HepG2 (cell line): Measurements from ENCODE around the gene HMCN1. TPM values are rescaled to one million over a fixed set of nuclear protein-coding genes. Genes with fewer than 3 reads are reported as not detected.

Source experiments
- ATAC-seq: fragments of 200-7000 bp; cut with Tn5 transposase; 3 replicates; pipeline ENCODE4 v1.9.1; 2020; ENCODE audit warnings: mild to moderate bottlenecking, moderate library complexity
- BruUV-seq: library from RNA; stranded (reverse); fragments of 400-500 nt; replicated peaks from 2 replicates; lab custom pipeline; 2021; lab: Mats Ljungman, UMichigan
- CTCF ChIA-PET: fragments of 300-600 bp; formaldehyde crosslinking; extraction: SDS; loops from one replicate; lab custom pipeline; 2021; ENCODE audit warnings: low total read pairs, inconsistent platforms, low intra/inter-chr PET ratio; lab: Yijun Ruan, JAX
- POLR2A ChIA-PET: fragments of 350-600 bp; sonication (Branson Sonifier 250); formaldehyde crosslinking; loops from one replicate; lab custom pipeline; 2020; ENCODE audit warnings: antibody characterized with exemption, inconsistent platforms; lab: Yijun Ruan, JAX
- DNase-seq: peaks from one replicate; pipeline ENCODE4 v3.0.0-alpha.2; 2015; ENCODE audit warnings: low spot score
- FAIRE-seq: peaks from 3 replicates; lab custom pipeline; 2011; peaks lifted over from hg19 to GRCh38; lab: Jason Lieb, UNC
- H2AFZ ChIP-seq: one replicate; pipeline ENCODE4 v1.6.1; 2011; ENCODE audit warnings: low read length, inconsistent platforms
- H3K27ac ChIP-seq: fragments of 300-600 bp; 3 replicates; pipeline ENCODE4 v1.8.0; 2011; ENCODE audit warnings: mixed run types, mild to moderate bottlenecking, mixed read lengths, low read length, inconsistent platforms; ENCODE audit not compliant: insufficient read depth; ENCODE audit errors: extremely low read length
- H3K27me3 ChIP-seq, 2 experiments: fragments of 200-600 bp in 1 of 2; 2 replicates in 1 of 2; 3 replicates in 1 of 2; pipeline versions ENCODE4 v1.6.0 to v1.8.0; 2011; ENCODE audit warnings: low read length in 2 of 2, mild to moderate bottlenecking in 2 of 2, moderate library complexity in 2 of 2, inconsistent platforms in 1 of 2; ENCODE audit not compliant: insufficient read depth in 2 of 2, control insufficient read depth in 1 of 2
- H3K36me3 ChIP-seq, 2 experiments: fragments of 200-600 bp in 1 of 2; replicated peaks in 1 of 2; 2 replicates in 1 of 2; 3 replicates in 1 of 2; pipeline versions ENCODE4 v1.5.1 to v1.8.0; 2011; ENCODE audit warnings: low read length in 2 of 2, inconsistent platforms in 1 of 2; ENCODE audit not compliant: insufficient read depth in 2 of 2, control insufficient read depth in 1 of 2
- H3K4me1 ChIP-seq: 2 replicates; pipeline ENCODE4 v1.5.1; 2012; ENCODE audit warnings: low read length, inconsistent platforms; ENCODE audit not compliant: insufficient read depth
- H3K4me2 ChIP-seq: 2 replicates; pipeline ENCODE4 v1.6.0; 2011; ENCODE audit warnings: low read depth, low read length, inconsistent platforms
- H3K4me3 ChIP-seq, 3 experiments: fragments of 200-600 bp in 1 of 3; sonication (generic), shearing (Covaris generic) in 1 of 3; replicated peaks in 1 of 3; 2 replicates each; pipeline ENCODE4 v1.5.1; 2011 to 2016; ENCODE audit warnings: low read length in 3 of 3, inconsistent platforms in 2 of 3, low read depth in 2 of 3, mild to moderate bottlenecking in 2 of 3, control low read depth in 1 of 3, mixed read lengths in 1 of 3; ENCODE audit not compliant: insufficient read depth in 1 of 3
- H3K79me2 ChIP-seq: one replicate; pipeline ENCODE4 v1.6.1; 2011; ENCODE audit warnings: low read length, inconsistent platforms; ENCODE audit not compliant: insufficient read depth
- H3K9ac ChIP-seq: 2 replicates; pipeline ENCODE4 v1.6.0; 2011; ENCODE audit warnings: mild to moderate bottlenecking, low read depth, low read length, inconsistent platforms; ENCODE audit not compliant: insufficient read depth
- H3K9me3 ChIP-seq: 2 replicates; pipeline ENCODE4 v1.5.1; 2012; ENCODE audit warnings: mild to moderate bottlenecking, low read length
- H4K20me1 ChIP-seq: 2 replicates; pipeline ENCODE4 v1.6.0; 2011; ENCODE audit warnings: inconsistent platforms, mild to moderate bottlenecking, low read length, moderate library complexity; ENCODE audit not compliant: insufficient read depth
- CEBPB ChIP-seq: IDR thresholded peaks from 2 replicates; pipeline ENCODE4 v1.6.1; 2011; ENCODE audit warnings: low read depth, low read length, improper control_type of control experiment, borderline replicate concordance
- GABPB1 ChIP-seq: IDR thresholded peaks from 2 replicates; pipeline ENCODE4 v1.6.1; 2016; ENCODE audit warnings: mild to moderate bottlenecking, missing genetic modification reagents, moderate library complexity, missing compliant biosample characterization
- MTF1 ChIP-seq: sonication (generic); formaldehyde crosslinking; IDR thresholded peaks from 2 replicates; pipeline ENCODE4 v1.5.0; 2020; ENCODE audit warnings: missing genetic modification reagents
- NPAS2 ChIP-seq: sonication (generic); formaldehyde crosslinking; IDR thresholded peaks from 2 replicates; pipeline ENCODE4 v1.8.0; 2022; ENCODE audit warnings: mild to moderate bottlenecking, missing genetic modification reagents, borderline replicate concordance
- ZNF776 ChIP-seq: sonication (generic); formaldehyde crosslinking; IDR thresholded peaks from 2 replicates; pipeline ENCODE4 v1.4.0; 2020; ENCODE audit warnings: mild to moderate bottlenecking, missing genetic modification reagents
- WGBS: methylation state at CpG from one replicate; pipeline ENCODE4 v1.1.6; 2017; ENCODE audit warnings: low lambda C conversion rate; 5-methylcytosine and 5-hydroxymethylcytosine counted together
- in situ Hi-C: cut with HindIII; loops from 2 replicates; pipeline ENCODE4 v1.10.0; 2017; ENCODE audit warnings: low pct_unique_long_range_greater_than_20kb; ENCODE audit not compliant: extremely low pct_ligation_motif_present
- intact Hi-C: fragments of 100-400 bp; cut with micrococcal nuclease; formaldehyde crosslinking; loops from one replicate; pipeline ENCODE4 v1.10.0; 2022; ENCODE audit not compliant: unreplicated experiment
- polyA plus RNA-seq, 8 experiments: library from polyadenylated mRNA; depleted of rRNA in 3 of 8; stranded (reverse) in 7 of 8; unstranded in 1 of 8; fragments of >200 nt; fragmentation: Illumina TruSeq in 4 of 8; extraction: Trizol in 4 of 8; gene quantifications; 2 replicates each; pipeline versions ENCODE4 v1.2.1 to v1.2.3, GENCODE V29; 2011 to 2016; ENCODE audit warnings: low read depth in 4 of 8, missing spikeins in 1 of 8, mixed read lengths in 1 of 8; ENCODE audit not compliant: insufficient read depth in 1 of 8
- total RNA-seq, 5 experiments: library from RNA; depleted of rRNA; stranded (reverse); fragments of >200 nt; fragmentation: Illumina TruSeq; extraction: Trizol; gene quantifications; 2 replicates each; pipeline ENCODE4 v1.2.3, GENCODE V29; 2016; ENCODE audit warnings: low read depth in 1 of 5
- TF ChIP-seq, protein P1 (sequence below): sonication (generic); formaldehyde crosslinking; IDR thresholded peaks from 2 replicates; pipeline ENCODE4 v1.9.0; 2021; ENCODE audit warnings: missing genetic modification reagents, mild to moderate bottlenecking, borderline replicate concordance
- TF ChIP-seq, protein P2 (sequence below): sonication (generic); formaldehyde crosslinking; IDR thresholded peaks from 2 replicates; pipeline ENCODE4 v1.8.0; 2022; ENCODE audit warnings: mild to moderate bottlenecking, missing genetic modification reagents, borderline replicate concordance

Gene HMCN1
- total and polyA plus RNA-seq, 2 of the 13 experiments (the other 11 are each of a cell fraction or from before 2014, with no cell fraction given) = 0.03 TPM; not detected in 1

DNA sequence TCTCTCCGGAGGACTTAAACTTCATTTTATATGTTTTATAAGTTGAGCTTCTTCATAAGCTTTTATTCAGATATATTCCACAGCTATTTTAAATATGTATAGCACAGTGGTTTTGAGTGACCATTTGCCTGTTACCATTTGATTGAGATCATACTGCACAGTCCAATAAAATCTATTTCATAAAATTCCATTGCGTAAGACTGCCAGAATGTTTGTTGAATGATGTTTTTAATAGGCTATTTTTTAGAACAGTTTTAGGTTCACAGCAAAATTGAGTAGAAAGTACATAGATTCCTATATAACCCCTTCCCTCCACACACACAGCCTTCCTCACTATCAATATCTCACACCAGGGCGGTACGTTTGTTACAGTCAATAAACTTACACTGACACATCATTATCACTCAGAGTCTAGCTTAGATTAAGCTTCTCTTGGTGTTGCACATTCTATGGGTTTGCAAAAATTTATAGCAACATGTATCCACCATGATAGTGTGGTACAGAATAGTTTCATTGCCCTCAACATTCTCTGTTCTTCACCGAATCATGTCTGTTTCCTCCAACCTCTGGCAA lies 433.0 kb downstream of the HMCN1 start:
- in situ Hi-C loops (no loop called here), intact Hi-C loops (loop anchor here (5.0 kb wide), 1 partner anchor 465 kb away; no protein-coding TSS in a partner anchor)
- H3K4me1 ChIP-seq = peaks cover 10% of the 10 kb centered on the region
- no TSS peak for BruUV-seq
- no peak overlapping the region for H3K4me2 ChIP-seq
- no peak overlapping the region for H3K4me3 ChIP-seq
- 50% methylated on average over 5 of the region's 5 CpGs for WGBS
- no peaks in the 10 kb centered on the region; the same call in 1 of the 2 replicates for H3K9me3 ChIP-seq
- H2AFZ ChIP-seq = no peak overlapping the region
- no peak overlapping the region for H3K9ac ChIP-seq
- no peak overlapping the region for H3K27ac ChIP-seq
- no peaks in the 10 kb centered on the region for H3K79me2 ChIP-seq
- ATAC-seq (no peak), FAIRE-seq (no peak), DNase-seq (no peak)
- no peak for TF ChIP-seq NPAS2 (CRISPR knock-in tag)
- TF ChIP-seq, protein P1, sequence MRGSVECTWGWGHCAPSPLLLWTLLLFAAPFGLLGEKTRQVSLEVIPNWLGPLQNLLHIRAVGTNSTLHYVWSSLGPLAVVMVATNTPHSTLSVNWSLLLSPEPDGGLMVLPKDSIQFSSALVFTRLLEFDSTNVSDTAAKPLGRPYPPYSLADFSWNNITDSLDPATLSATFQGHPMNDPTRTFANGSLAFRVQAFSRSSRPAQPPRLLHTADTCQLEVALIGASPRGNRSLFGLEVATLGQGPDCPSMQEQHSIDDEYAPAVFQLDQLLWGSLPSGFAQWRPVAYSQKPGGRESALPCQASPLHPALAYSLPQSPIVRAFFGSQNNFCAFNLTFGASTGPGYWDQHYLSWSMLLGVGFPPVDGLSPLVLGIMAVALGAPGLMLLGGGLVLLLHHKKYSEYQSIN = no peak
- no peak for TF ChIP-seq MTF1
- TF ChIP-seq, protein P2, sequence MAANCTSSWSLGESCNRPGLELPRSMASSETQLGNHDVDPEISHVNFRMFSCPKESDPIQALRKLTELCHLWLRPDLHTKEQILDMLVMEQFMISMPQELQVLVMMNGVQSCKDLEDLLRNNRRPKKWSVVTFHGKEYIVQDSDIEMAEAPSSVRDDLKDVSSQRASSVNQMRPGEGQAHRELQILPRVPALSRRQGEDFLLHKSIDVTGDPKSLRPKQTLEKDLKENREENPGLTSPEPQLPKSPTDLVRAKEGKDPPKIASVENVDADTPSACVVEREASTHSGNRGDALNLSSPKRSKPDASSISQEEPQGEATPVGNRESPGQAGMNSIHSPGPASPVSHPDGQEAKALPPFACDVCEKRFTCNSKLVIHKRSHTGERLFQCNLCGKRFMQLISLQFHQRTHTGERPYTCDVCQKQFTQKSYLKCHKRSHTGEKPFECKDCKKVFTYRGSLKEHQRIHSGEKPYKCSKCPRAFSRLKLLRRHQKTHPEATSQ = no peak
- no peak for TF ChIP-seq ZNF776
- no peaks in the 10 kb centered on the region for H4K20me1 ChIP-seq
- no peaks in the 10 kb centered on the region for H3K27me3 ChIP-seq
- CTCF ChIA-PET = no interaction called here
- no peaks in the 10 kb centered on the region for H3K36me3 ChIP-seq
- POLR2A ChIA-PET = no interaction called here

DNA sequence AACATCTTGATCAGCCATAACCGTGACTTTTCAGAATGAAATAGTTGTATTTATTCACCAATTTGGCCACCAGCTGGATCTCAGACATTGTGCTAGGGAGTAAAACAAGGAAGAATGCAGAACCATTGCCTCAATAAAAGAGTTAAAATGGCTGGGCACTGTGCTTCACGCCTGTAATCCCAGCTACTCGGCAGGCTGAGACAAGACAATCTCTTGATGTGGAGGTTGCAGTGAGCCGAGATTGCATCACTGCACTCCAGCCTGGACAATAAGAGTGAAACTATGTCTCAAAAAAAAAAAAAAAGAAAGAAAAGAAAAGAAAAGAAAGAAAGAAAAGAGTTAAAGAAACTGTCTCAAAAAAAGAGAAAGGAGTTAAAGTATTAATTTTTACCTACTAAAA lies 441.4 kb downstream of the HMCN1 start:
- no peaks in the 10 kb centered on the region for H3K36me3 ChIP-seq
- no peak overlapping the region for H2AFZ ChIP-seq
- no peak overlapping the region for H3K27ac ChIP-seq
- TF ChIP-seq GABPB1 (CRISPR knock-in tag) = no peak
- 0 out of 2 replicates have a peak, but pooled peaks have one; percentile 9 for TF ChIP-seq CEBPB
- H3K79me2 ChIP-seq = no peaks in the 10 kb centered on the region
- WGBS = under 1% methylated on average over 4 of the region's 4 CpGs
- H3K4me1 ChIP-seq = no peaks in the 10 kb centered on the region
- no peak overlapping the region for H3K4me2 ChIP-seq
- CTCF ChIA-PET = no interaction called here
- POLR2A ChIA-PET = no interaction called here
- no peaks in the 10 kb centered on the region for H3K9me3 ChIP-seq
- no peak for FAIRE-seq
- no TSS peak for BruUV-seq
- no peaks in the 10 kb centered on the region for H4K20me1 ChIP-seq
- intact Hi-C loops (no loop called here), in situ Hi-C loops (no loop called here)
- H3K9ac ChIP-seq = no peak overlapping the region
- no peak for DNase-seq
- H3K27me3 ChIP-seq = no peaks in the 10 kb centered on the region
- H3K4me3 ChIP-seq = no peak overlapping the region
- no peak for ATAC-seq
